ENCODE data around the gene BDP1. TPM values are rescaled to one million over a fixed set of nuclear protein-coding genes. Genes with fewer than 3 reads are reported as not detected.
"Not testable (repeated sequence)": the region's sequence is repeated elsewhere in the genome, so short reads cannot be mapped to it uniquely, and the experiment has no call there.

BDP1 gene
- total and polyA plus RNA-seq, 2 of the 4 experiments (the other 2 are of a cell fraction), result 5.8 to 14.0 TPM

- no peak overlapping the region for H2AK9ac ChIP-seq (replicated peaks; ENCODE audit: low read depth, low read length, poor library complexity)
- H3K36me3 ChIP-seq (ENCODE audit: control insufficient read depth, insufficient read depth, low read length), result peaks cover 24% of the 10 kb centered on the region
- no TSS peak for BruUV-seq (replicated peaks)
- no peak overlapping the region for H2AK5ac ChIP-seq (ENCODE audit: low read depth, low read length)
- H3K23ac ChIP-seq (ENCODE audit: low read depth, low read length), result no peak overlapping the region
- H4K20me1 ChIP-seq (ENCODE audit: insufficient read depth, low read length), result no peaks in the 10 kb centered on the region
- ATAC-seq (ENCODE audit: low read depth) (no peak), DNase-seq (no peak)
- TF ChIP-seq RAD21 (IDR thresholded peaks at IDR 0.05; ENCODE audit: low read length), result no peak
- no peak for TF ChIP-seq RCOR1 (IDR thresholded peaks at IDR 0.05; ENCODE audit: insufficient replicate concordance, low read length)
- TF ChIP-seq MAZ (IDR thresholded peaks at IDR 0.05; ENCODE audit: borderline replicate concordance, low read depth, low read length), result no peak
- TF ChIP-seq NFE2L2 (IDR thresholded peaks at IDR 0.05; ENCODE audit: low read depth, low read length), result no peak
- no peak for TF ChIP-seq BHLHE40 (IDR thresholded peaks at IDR 0.05; ENCODE audit: low read depth, low read length)
- no peak overlapping the region for H3K56ac ChIP-seq (ENCODE audit: extremely low read depth, insufficient read depth, low read length)
- H3K9me3 ChIP-seq (ENCODE audit: control insufficient read depth, insufficient read depth, low read length), result no peaks in the 10 kb centered on the region
- H3K9ac ChIP-seq (ENCODE audit: low read depth, low read length), result no peak overlapping the region
- ChIA-PET CTCF (interaction anchor here (1.1 kb wide), 1 partner anchor 24 kb away, joined by 8 read pairs; no protein-coding TSS in a partner anchor), POLR2A (ENCODE audit: unreplicated experiment) (no interaction called here)
- no peak overlapping the region for H2BK20ac ChIP-seq (ENCODE audit: low read depth, low read length)
- H2BK15ac ChIP-seq (ENCODE audit: low read depth, low read length), result no peak overlapping the region
- H3K9me1 ChIP-seq (ENCODE audit: insufficient read depth, low read length), result no peaks in the 10 kb centered on the region
- H2BK5ac ChIP-seq (ENCODE audit: low read depth, low read length, poor library complexity, severe bottlenecking), result no peak overlapping the region
- H3K4me3 ChIP-seq (ENCODE audit: insufficient read depth, low read depth, low read length), result no peak overlapping the region
- H4K91ac ChIP-seq (ENCODE audit: insufficient read depth, low read depth, low read length), result no peak overlapping the region
- H2BK120ac ChIP-seq (ENCODE audit: low read depth, low read length), result no peak overlapping the region
- no peak overlapping the region for H3K18ac ChIP-seq (ENCODE audit: low read depth, low read length)
- H4K8ac ChIP-seq (ENCODE audit: low read depth in 2 of 2, low read length in 2 of 2), result no peak overlapping the region
- intact Hi-C loops (cut with micrococcal nuclease), result no loop called here
- no peaks in the 10 kb centered on the region for H3K4me1 ChIP-seq (ENCODE audit: control insufficient read depth, insufficient read depth, low read length)
- no peak overlapping the region for H3K27ac ChIP-seq (ENCODE audit: insufficient read depth, low read length)
- dilution Hi-C loops (cut with HindIII; ENCODE audit: low sequenced_read_pairs, unreplicated experiment), result no loop called here
- no peak overlapping the region for H3K4ac ChIP-seq (ENCODE audit: low read depth, low read length)
- no peak overlapping the region for H3K14ac ChIP-seq (replicated peaks; ENCODE audit: low read depth, low read length)
- H4K5ac ChIP-seq (ENCODE audit: low read depth, low read length), result no peak overlapping the region
- no peak overlapping the region for H3K4me2 ChIP-seq (ENCODE audit: low read depth, low read length)
- no peaks in the 10 kb centered on the region for H3K27me3 ChIP-seq (ENCODE audit: control insufficient read depth, insufficient read depth, low read length)
- no CpG with 5 or more reads among the region's 5 CpGs for WGBS, 2 experiments (ENCODE audit: extremely low coverage in 2 of 2, insufficient read length in 1 of 2)
- in situ Hi-C loops (cut with MboI; ENCODE audit: low sequenced_read_pairs), result no loop called here
- no peak overlapping the region for H2AFZ ChIP-seq (replicated peaks; ENCODE audit: low read length, poor library complexity)
- H3K79me1 ChIP-seq (ENCODE audit: low read depth in 1 of 2, low read length in 2 of 2), result peaks cover 7 to 13% of the 10 kb centered on the region in 2 experiments; a peak in 3 of 4 replicates
Measured at GRCh38 chr5:71492817-71493615, 37.6 kb downstream of the BDP1 start.

DNA sequence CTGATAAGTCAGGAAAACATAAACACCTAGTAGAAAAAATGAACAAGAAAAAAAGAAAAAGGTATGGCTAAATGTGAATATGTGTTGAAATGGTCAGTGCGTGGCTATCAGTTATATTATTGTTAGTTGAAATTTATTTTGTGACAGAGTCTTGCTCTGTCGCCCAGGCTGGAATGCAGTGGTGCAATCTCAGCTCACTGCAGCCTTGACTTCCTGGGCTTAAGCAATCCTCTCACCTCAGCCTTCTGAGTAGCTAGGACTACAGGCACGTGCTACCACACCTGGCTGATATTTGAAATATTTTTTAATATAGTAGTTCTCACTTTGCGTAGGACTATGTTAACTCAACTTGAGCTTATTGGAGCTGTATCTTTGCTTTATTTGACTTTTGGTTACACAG, 38.8 kb downstream of the BDP1 start:
- H3K4me1 ChIP-seq (ENCODE audit: control insufficient read depth, insufficient read depth, low read length); H2BK120ac ChIP-seq (ENCODE audit: low read depth, low read length); H3K56ac ChIP-seq (ENCODE audit: extremely low read depth, insufficient read depth, low read length); H2AK5ac ChIP-seq (ENCODE audit: low read depth, low read length); DNase-seq; BruUV-seq (replicated peaks); H2AFZ ChIP-seq (replicated peaks; ENCODE audit: low read length, poor library complexity); H4K91ac ChIP-seq (ENCODE audit: insufficient read depth, low read depth, low read length); intact Hi-C loops (cut with micrococcal nuclease); H4K5ac ChIP-seq (ENCODE audit: low read depth, low read length); H3K4ac ChIP-seq (ENCODE audit: low read depth, low read length); H3K14ac ChIP-seq (replicated peaks; ENCODE audit: low read depth, low read length); H2BK5ac ChIP-seq (ENCODE audit: low read depth, low read length, poor library complexity, severe bottlenecking); H3K9me3 ChIP-seq (ENCODE audit: control insufficient read depth, insufficient read depth, low read length); H3K4me3 ChIP-seq (ENCODE audit: insufficient read depth, low read depth, low read length); H4K8ac ChIP-seq (ENCODE audit: low read depth in 2 of 2, low read length in 2 of 2); H3K9me1 ChIP-seq (ENCODE audit: insufficient read depth, low read length); H3K18ac ChIP-seq (ENCODE audit: low read depth, low read length); H3K23ac ChIP-seq (ENCODE audit: low read depth, low read length); H2BK15ac ChIP-seq (ENCODE audit: low read depth, low read length); dilution Hi-C loops (cut with HindIII; ENCODE audit: low sequenced_read_pairs, unreplicated experiment); H3K9ac ChIP-seq (ENCODE audit: low read depth, low read length); H2AK9ac ChIP-seq (replicated peaks; ENCODE audit: low read depth, low read length, poor library complexity); H3K27me3 ChIP-seq (ENCODE audit: control insufficient read depth, insufficient read depth, low read length); in situ Hi-C loops (cut with MboI; ENCODE audit: low sequenced_read_pairs); H3K4me2 ChIP-seq (ENCODE audit: low read depth, low read length); H4K20me1 ChIP-seq (ENCODE audit: insufficient read depth, low read length); POLR2A ChIA-PET (ENCODE audit: unreplicated experiment); H2BK20ac ChIP-seq (ENCODE audit: low read depth, low read length); H3K27ac ChIP-seq (ENCODE audit: insufficient read depth, low read length): not testable (repeated sequence)
- CTCF ChIA-PET, result interaction anchor here (0.6 kb wide), 1 partner anchor 30 kb away, joined by 5 read pairs; no protein-coding TSS in a partner anchor
- WGBS, 2 experiments (ENCODE audit: extremely low coverage in 2 of 2, insufficient read length in 1 of 2), result no CpG with 5 or more reads among the region's 4 CpGs
- H3K79me1 ChIP-seq (ENCODE audit: low read depth in 1 of 2, low read length in 2 of 2), result peaks cover 7 to 16% of the 10 kb centered on the region in 2 experiments; a peak in 3 of 4 replicates
- peaks cover 26% of the 10 kb centered on the region for H3K36me3 ChIP-seq (ENCODE audit: control insufficient read depth, insufficient read depth, low read length)
- ATAC-seq (ENCODE audit: low read depth), result peak; percentile 37; the same call in 1 of the 2 replicates

Data from IMR-90 (cell line).